Measurements from ENCODE around the gene GTF2IRD1. TPM values are rescaled to one million over a fixed set of nuclear protein-coding genes. Genes with fewer than 3 reads are reported as not detected.

The GTF2IRD1 gene
- total RNA-seq, 1 experiment from 2014 or later, result 14.9 TPM

- intact Hi-C loops (cut with micrococcal nuclease), result no loop called here
- H3K79me2 ChIP-seq (ENCODE audit: low read length), result no peaks in the 10 kb centered on the region
- DNase-seq (no peak), ATAC-seq (no peak)
- H3K27ac ChIP-seq (ENCODE audit: low read length), result no peak overlapping the region
- CTCF ChIA-PET, result no interaction called here
- H3F3A ChIP-seq (ENCODE audit: low read length, unreplicated experiment), result no peaks in the 10 kb centered on the region
- TF ChIP-seq CTCF (conservative IDR thresholded peaks at IDR 0.05; ENCODE audit: low read depth, low read length), result no peak
- TF ChIP-seq EZH2phosphoT487 (IDR thresholded peaks at IDR 0.05; ENCODE audit: borderline replicate concordance, low read length), result no peak
- TF ChIP-seq EZH2 (IDR thresholded peaks at IDR 0.05; ENCODE audit: low read length, unreplicated experiment), result no peak
- H3K4me3 ChIP-seq (ENCODE audit: low read length), result no peak overlapping the region
- H3K27me3 ChIP-seq (ENCODE audit: low read length), result no peaks in the 10 kb centered on the region
- no peak overlapping the region for H3K9ac ChIP-seq (ENCODE audit: low read length)
- H4K20me1 ChIP-seq (ENCODE audit: low read length), result no peaks in the 10 kb centered on the region
- no peaks in the 10 kb centered on the region for H3K36me3 ChIP-seq (ENCODE audit: low read depth, low read length)
- no peak overlapping the region for H3K4me2 ChIP-seq (ENCODE audit: low read length)
- POLR2A ChIA-PET (ENCODE audit: unreplicated experiment), result no interaction called here
- H3K9me3 ChIP-seq (ENCODE audit: low read length), result no peaks in the 10 kb centered on the region
- H3K9me2 ChIP-seq (replicated peaks; ENCODE audit: low read length), result no peaks in the 10 kb centered on the region
- peaks cover 24% of the 10 kb centered on the region for H3K4me1 ChIP-seq (ENCODE audit: insufficient read depth, low read length)
- no peak overlapping the region for H2AFZ ChIP-seq (ENCODE audit: low read length)
- BruUV-seq (replicated peaks), result no TSS peak
Measured at GRCh38 chr7:74584160-74584954, 130.7 kb downstream of the GTF2IRD1 start.

DNA sequence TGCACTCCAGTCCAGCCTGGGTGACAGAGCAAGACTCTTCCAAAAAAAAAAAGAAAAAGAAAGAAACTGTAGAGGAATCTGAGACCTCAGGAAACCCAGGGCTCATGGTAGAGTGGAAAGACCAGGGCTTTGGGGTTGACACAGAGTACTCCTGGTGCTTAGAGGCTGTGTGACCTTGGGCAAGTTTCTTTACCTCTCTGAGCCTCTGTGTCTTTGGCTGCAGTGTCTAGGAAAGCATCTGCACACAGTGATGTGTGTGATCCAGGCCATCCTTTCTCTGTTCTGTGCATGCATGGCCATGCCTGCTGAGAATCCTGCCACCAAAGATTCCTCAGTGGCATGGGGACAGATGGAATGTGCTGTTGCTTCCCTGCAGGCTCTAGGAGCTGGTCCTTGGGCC, 132.1 kb downstream of the GTF2IRD1 start:
- no peaks in the 10 kb centered on the region for H3K79me2 ChIP-seq (ENCODE audit: low read length)
- ChIA-PET POLR2A (ENCODE audit: unreplicated experiment) (no interaction called here), CTCF (no interaction called here)
- no TSS peak for BruUV-seq (replicated peaks)
- no peak overlapping the region for H2AFZ ChIP-seq (ENCODE audit: low read length)
- no peak overlapping the region for H3K4me2 ChIP-seq (ENCODE audit: low read length)
- H3K4me3 ChIP-seq (ENCODE audit: low read length), result no peak overlapping the region
- H3K9me3 ChIP-seq (ENCODE audit: low read length), result no peaks in the 10 kb centered on the region
- no peaks in the 10 kb centered on the region for H3K36me3 ChIP-seq (ENCODE audit: low read depth, low read length)
- H3K27me3 ChIP-seq (ENCODE audit: low read length), result no peaks in the 10 kb centered on the region
- no peaks in the 10 kb centered on the region for H3F3A ChIP-seq (ENCODE audit: low read length, unreplicated experiment)
- intact Hi-C loops (cut with micrococcal nuclease), result no loop called here
- no peak overlapping the region for H3K27ac ChIP-seq (ENCODE audit: low read length)
- ATAC-seq, result no peak
- no peak overlapping the region for H3K9ac ChIP-seq (ENCODE audit: low read length)
- TF ChIP-seq CTCF (conservative IDR thresholded peaks at IDR 0.05; ENCODE audit: low read depth, low read length) (no peak), EZH2 (IDR thresholded peaks at IDR 0.05; ENCODE audit: low read length, unreplicated experiment) (no peak), EZH2phosphoT487 (IDR thresholded peaks at IDR 0.05; ENCODE audit: borderline replicate concordance, low read length) (no peak)
- peaks cover 12% of the 10 kb centered on the region for H3K4me1 ChIP-seq (ENCODE audit: insufficient read depth, low read length)
- H4K20me1 ChIP-seq (ENCODE audit: low read length), result no peaks in the 10 kb centered on the region
- H3K9me2 ChIP-seq (replicated peaks; ENCODE audit: low read length), result no peaks in the 10 kb centered on the region
- no peak for DNase-seq

All from PC-3 (cell line).